Activated CD8-positive, alpha-beta memory T cell treated with anti-CD3 and anti-CD28 coated beads, Interleukin-2, amount 10 ng/mL, durations not matched to agents 7 days and 5 days (primary cell): ENCODE measurements around the gene SIL1. TPM values are rescaled to one million over a fixed set of nuclear protein-coding genes. Genes with fewer than 3 reads are reported as not detected.

Source experiments
- ATAC-seq: fragments of 150-1000 bp; cut with Tn5 transposase; one replicate; pipeline ENCODE4 v1.10.0; 2021; ENCODE audit warnings: moderate library complexity
- CTCF ChIA-PET: fragments of 350-600 bp; sonication (Branson Sonifier 250); formaldehyde crosslinking; loops from one replicate; lab custom pipeline; 2021; ENCODE audit warnings: antibody characterized with exemption; lab: Charles Lee
- DNase-seq: peaks from one replicate; pipeline ENCODE4 v3.0.0-alpha.2; 2020
- H3K27ac Mint-ChIP-seq: one replicate; pipeline ENCODE4 v1.8.0; 2021; ENCODE audit warnings: mild to moderate bottlenecking, mixed read lengths
- H3K27me3 Mint-ChIP-seq: one replicate; pipeline ENCODE4 v1.8.0; 2021; ENCODE audit warnings: mixed read lengths
- H3K36me3 Mint-ChIP-seq: one replicate; pipeline ENCODE4 v1.8.0; 2021; ENCODE audit warnings: mild to moderate bottlenecking, mixed read lengths
- H3K4me1 Mint-ChIP-seq: one replicate; pipeline ENCODE4 v1.8.0; 2021; ENCODE audit warnings: mixed read lengths
- H3K4me3 Mint-ChIP-seq: one replicate; pipeline ENCODE4 v1.8.0; 2021; ENCODE audit warnings: mild to moderate bottlenecking, moderate library complexity, mixed read lengths
- H3K9me3 Mint-ChIP-seq: one replicate; pipeline ENCODE4 v1.8.0; 2022; ENCODE audit warnings: low read depth, mixed read lengths
- total RNA-seq, 2 experiments: library from RNA; stranded (reverse); gene quantifications; one replicate each; pipeline ENCODE4 v1.2.3, GENCODE V29; 2021

The SIL1 gene
- total RNA-seq, 2 experiments from 2014 or later = 23.9 to 24.5 TPM

DNA sequence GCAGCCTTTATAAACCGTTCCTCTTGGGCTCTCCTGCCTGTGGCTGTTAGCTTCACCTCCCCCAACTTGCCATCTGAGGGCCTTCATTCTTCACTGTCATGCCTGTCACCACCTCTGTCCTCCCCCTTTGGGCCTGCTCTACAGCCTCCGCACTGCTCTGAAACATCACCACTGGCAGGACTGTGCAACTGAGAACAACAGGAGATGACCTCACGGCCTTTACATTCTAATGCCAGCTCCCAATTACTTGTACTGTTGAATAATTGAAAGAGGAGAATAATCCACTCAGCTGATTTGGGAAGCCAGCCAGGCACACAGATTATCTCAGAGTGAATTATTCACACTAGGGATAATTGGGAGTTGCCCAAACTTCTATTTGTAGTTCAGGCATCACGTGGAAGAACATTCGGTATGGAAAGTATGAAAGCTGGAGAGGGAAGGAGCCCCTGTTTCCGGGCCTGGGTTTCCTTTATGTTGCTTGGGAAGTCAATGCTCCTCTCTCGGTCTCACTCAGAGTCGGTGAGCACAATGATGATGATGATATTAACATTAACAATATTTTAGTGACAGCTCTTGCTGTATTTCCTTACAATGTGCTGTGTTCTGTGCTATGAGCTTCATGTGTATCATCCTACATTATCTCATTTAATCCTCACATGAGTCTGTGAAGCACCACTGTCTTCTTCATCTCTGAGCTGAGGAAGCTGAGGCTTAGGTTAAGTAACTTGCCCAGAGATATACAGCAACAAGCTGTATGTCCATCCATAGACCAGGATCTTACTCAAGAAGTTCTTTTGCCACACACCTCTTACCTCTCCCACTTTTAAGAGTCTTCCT, 223.7 kb downstream of the SIL1 start:
- no peak overlapping the region for H3K4me3 Mint-ChIP-seq
- peaks cover 23% of the 10 kb centered on the region for H3K4me1 Mint-ChIP-seq
- CTCF ChIA-PET = interaction anchor here (1.7 kb wide), 1 partner anchor 395 kb away, joined by 4 read pairs; no protein-coding TSS in a partner anchor
- ATAC-seq (no peak), DNase-seq (no peak)
- no peak overlapping the region for H3K27ac Mint-ChIP-seq
- H3K9me3 Mint-ChIP-seq = no peaks in the 10 kb centered on the region
- peaks cover 3% of the 10 kb centered on the region for H3K36me3 Mint-ChIP-seq
- H3K27me3 Mint-ChIP-seq = no peaks in the 10 kb centered on the region

GRCh38 chr5:138972836-138973235, 225.3 kb downstream of the SIL1 start:
- ATAC-seq = no peak
- Mint-ChIP-seq H3K27ac (no peak overlapping the region), H3K27me3 (no peaks in the 10 kb centered on the region), H3K36me3 (no peaks in the 10 kb centered on the region), H3K9me3 (no peaks in the 10 kb centered on the region), H3K4me1 (peaks cover 13% of the 10 kb centered on the region), H3K4me3 (no peak overlapping the region)
- no peak for DNase-seq
- CTCF ChIA-PET = no interaction called here

DNA sequence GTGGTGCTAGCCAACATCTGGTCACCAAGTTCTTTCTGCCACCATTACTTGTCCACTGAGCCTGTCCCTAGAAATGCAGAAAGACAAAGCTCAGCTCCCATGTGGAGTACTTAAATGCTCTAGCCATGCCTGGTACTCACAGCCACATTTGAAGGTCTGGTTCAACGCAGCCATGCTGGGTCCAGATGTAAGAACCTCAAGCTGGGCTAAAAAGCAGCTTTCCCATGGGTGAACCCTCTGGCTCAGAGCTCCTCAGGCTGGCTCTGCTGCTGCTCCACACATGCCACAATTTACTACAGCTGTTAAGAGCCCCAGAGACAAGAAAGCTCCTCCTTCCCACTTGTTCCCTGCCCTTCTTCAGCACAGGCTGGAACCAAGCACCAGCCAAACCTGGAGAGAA, 225.9 kb downstream of the SIL1 start:
- no peak for ATAC-seq
- no peaks in the 10 kb centered on the region for H3K27me3 Mint-ChIP-seq
- H3K4me1 Mint-ChIP-seq = peaks cover 11% of the 10 kb centered on the region
- H3K9me3 Mint-ChIP-seq = no peaks in the 10 kb centered on the region
- H3K27ac Mint-ChIP-seq = no peak overlapping the region
- no peaks in the 10 kb centered on the region for H3K36me3 Mint-ChIP-seq
- DNase-seq = no peak
- CTCF ChIA-PET = no interaction called here
- no peak overlapping the region for H3K4me3 Mint-ChIP-seq

DNA sequence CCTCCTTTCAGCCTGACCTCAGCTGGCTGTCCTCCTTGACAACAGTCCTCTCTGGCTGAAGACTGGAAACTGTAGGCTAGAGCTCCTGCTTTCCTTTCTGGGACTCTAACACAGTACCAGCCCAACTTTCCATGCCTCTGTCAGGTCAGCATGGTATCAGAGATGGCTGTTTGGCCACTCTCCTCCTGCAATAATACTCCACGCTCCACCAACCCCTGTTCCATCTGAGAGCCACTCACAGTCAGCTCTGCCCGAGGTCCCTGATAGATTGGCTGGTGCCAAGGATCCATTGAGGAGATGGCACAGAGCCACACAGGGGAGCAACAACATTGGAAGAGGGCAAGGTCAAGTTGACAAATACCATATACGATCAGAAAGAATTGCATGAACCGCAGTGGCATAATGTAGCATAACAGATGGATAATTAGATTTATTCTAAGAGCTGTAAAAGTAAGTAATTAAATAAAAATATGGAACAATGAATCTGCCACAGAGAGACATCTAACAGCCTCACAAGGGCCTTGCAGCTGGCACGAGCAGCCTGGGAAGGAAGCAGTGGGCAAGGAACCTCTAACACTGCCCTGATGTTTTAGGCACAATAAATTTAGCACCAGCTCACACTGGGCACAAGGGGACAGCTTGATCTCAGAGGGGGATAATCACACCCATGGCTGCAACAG, 228.7 kb downstream of the SIL1 start:
- Mint-ChIP-seq H3K36me3 (no peaks in the 10 kb centered on the region), H3K9me3 (no peaks in the 10 kb centered on the region), H3K27ac (no peak overlapping the region), H3K27me3 (no peaks in the 10 kb centered on the region), H3K4me1 (no peaks in the 10 kb centered on the region), H3K4me3 (no peak overlapping the region)
- DNase-seq (no peak), ATAC-seq (no peak)
- CTCF ChIA-PET = interaction anchor here (0.9 kb wide), 1 partner anchor 160 kb away, joined by 3 read pairs; no protein-coding TSS in a partner anchor

GRCh38 chr5:138968601-138969000, 229.6 kb downstream of the SIL1 start:
- H3K27ac Mint-ChIP-seq = no peak overlapping the region
- DNase-seq (no peak), ATAC-seq (no peak)
- H3K36me3 Mint-ChIP-seq = no peaks in the 10 kb centered on the region
- H3K9me3 Mint-ChIP-seq = no peaks in the 10 kb centered on the region
- no peak overlapping the region for H3K4me3 Mint-ChIP-seq
- CTCF ChIA-PET = interaction anchor here (0.9 to 1.2 kb wide), 2 partner anchors 8 to 160 kb away, joined by 3 to 5 read pairs; no protein-coding TSS in a partner anchor
- H3K4me1 Mint-ChIP-seq = no peaks in the 10 kb centered on the region
- no peaks in the 10 kb centered on the region for H3K27me3 Mint-ChIP-seq

- Mint-ChIP-seq H3K36me3 (no peaks in the 10 kb centered on the region), H3K9me3 (no peaks in the 10 kb centered on the region), H3K4me3 (no peak overlapping the region), H3K4me1 (no peaks in the 10 kb centered on the region), H3K27ac (no peak overlapping the region), H3K27me3 (no peaks in the 10 kb centered on the region)
- no peak for DNase-seq
- CTCF ChIA-PET = interaction anchor here (1.2 kb wide), 1 partner anchor 9 kb away, joined by 5 read pairs; no protein-coding TSS in a partner anchor
- no peak for ATAC-seq
Observed at GRCh38 chr5:138967791-138968448, 230.2 kb downstream of the SIL1 start.

DNA sequence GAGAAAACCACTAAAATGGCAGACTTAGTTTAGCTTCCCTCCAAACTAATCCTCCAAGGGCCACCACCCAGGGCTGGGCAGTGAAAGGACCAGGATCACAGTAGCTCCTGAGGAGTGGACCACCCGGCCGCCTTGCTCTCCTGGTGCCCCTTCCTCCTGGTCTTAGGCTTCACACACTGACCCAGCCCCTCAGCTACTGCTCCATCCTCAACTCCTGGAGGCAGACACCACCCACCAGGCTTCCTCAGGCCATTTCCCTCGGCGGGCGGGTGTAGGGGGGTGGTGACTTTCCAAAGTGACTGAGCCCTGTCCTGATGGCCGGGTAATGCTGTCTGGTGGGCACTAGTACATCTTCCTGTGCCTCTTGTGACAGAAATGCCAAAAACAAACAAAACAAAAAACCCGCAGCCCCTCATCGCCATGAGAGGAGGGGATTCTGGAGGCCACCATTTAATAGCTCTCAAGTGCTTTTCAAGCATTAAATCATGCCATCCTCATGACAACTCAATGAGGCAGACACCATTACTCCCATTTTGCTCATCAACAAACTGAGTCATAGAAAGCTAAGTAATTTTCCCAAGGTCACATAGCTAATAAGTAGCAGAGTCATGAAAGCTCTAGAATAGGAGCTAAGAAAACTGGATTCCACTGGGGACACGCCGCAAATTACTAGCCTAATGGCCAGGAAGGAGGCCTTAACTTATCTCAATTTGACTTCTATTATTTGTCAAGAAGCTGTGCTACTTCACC, 231.8 kb downstream of the SIL1 start:
- H3K4me3 Mint-ChIP-seq = no peak overlapping the region
- H3K36me3 Mint-ChIP-seq = no peaks in the 10 kb centered on the region
- DNase-seq = no peak
- H3K4me1 Mint-ChIP-seq = no peaks in the 10 kb centered on the region
- no peaks in the 10 kb centered on the region for H3K27me3 Mint-ChIP-seq
- no peak for ATAC-seq
- H3K27ac Mint-ChIP-seq = no peak overlapping the region
- H3K9me3 Mint-ChIP-seq = no peaks in the 10 kb centered on the region
- CTCF ChIA-PET = interaction anchor here (1.6 kb wide), 1 partner anchor 10 kb away, joined by 6 read pairs; no protein-coding TSS in a partner anchor

DNA sequence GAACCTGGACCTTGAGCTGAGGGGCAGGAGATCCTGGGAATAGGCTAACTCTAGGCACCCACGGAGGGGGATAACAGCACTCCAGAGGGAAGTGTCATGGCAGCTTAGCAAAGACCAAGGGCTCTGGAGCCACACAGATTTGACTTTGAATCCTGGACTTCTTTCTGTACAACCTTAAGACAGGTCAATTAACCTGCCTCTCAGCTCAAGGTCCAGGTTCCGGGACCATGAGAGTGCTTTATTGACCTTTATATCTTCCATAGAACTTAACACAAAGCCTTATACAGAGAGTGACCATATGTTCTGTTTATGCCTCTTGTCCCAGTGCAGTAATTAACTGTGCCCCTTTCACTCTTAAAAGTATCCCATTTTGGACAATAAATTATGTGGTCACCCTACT, 232.5 kb downstream of the SIL1 start:
- Mint-ChIP-seq H3K9me3 (no peaks in the 10 kb centered on the region), H3K4me3 (no peak overlapping the region), H3K27me3 (no peaks in the 10 kb centered on the region), H3K36me3 (no peaks in the 10 kb centered on the region), H3K27ac (no peak overlapping the region), H3K4me1 (no peaks in the 10 kb centered on the region)
- CTCF ChIA-PET = interaction anchor here (1.6 kb wide), 1 partner anchor 11 kb away, joined by 6 read pairs; no protein-coding TSS in a partner anchor
- ATAC-seq = no peak
- DNase-seq = no peak

DNA sequence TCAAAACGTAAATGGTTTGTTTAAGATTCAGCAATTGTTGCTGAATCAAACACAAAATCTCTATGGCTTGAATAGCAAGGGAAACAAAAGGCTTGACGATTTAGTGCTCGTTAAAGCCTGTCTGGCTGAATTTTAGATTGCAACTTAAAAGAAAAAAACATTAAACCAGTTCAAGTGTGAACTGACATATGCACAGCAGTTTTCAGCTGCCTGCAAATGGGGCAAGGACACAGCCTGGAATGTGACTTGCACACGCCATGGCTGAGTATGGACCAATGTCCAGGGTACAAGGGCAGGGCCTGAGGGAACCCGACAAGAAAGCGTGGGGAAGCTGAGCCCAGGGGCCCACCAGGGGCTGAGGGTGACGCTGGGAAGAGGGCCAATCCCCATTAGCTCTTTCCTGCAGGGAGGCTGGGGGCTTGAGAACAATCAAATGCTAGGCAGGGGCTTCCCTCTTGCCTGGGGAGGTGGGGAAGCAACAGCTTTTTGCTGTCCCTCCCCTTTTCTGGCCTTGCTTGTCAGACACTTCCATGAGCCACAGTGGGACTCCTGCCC, 233.4 kb downstream of the SIL1 start:
- H3K4me1 Mint-ChIP-seq = no peaks in the 10 kb centered on the region
- no peak for ATAC-seq

DNA sequence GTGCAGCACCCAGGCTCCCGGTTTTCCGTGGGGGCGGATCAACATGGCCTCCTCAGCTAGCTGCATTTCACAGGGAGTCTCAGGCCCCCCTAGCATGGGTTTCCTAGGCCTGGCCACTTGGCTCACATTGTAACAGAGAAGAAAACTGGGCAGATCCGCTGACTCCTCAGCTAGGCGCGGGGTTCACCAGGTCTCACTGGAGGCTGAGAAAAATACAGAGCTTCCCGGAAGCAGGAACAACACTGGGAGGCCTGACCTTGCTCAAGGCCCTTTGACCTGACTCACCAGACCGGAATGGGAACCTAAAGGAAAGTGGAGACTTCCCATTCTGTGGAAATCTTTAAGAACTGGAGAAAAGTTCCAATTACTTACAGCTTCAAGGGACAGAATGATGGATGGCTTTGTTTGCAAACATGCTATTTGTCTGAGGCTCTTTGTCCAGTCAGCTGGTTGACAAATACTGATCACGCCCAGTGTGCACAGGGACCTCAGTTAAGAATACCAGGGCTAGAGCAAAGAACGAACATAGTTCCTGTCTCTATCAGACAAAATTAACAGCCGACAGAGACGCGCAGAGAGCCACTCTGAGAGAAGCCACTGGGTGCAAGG, 234.3 kb downstream of the SIL1 start:
- Mint-ChIP-seq H3K36me3 (no peaks in the 10 kb centered on the region), H3K9me3 (no peaks in the 10 kb centered on the region), H3K27ac (no peak overlapping the region), H3K27me3 (no peaks in the 10 kb centered on the region), H3K4me3 (no peak overlapping the region), H3K4me1 (no peaks in the 10 kb centered on the region)
- CTCF ChIA-PET = interaction anchor here (1.0 kb wide), 1 partner anchor 32 kb away, joined by 4 read pairs; no protein-coding TSS in a partner anchor
- ATAC-seq (no peak), DNase-seq (no peak)

More for the DNA sequence above, 233.4 kb downstream of the SIL1 start:
- Mint-ChIP-seq H3K9me3 (no peaks in the 10 kb centered on the region), H3K36me3 (no peaks in the 10 kb centered on the region), H3K27me3 (no peaks in the 10 kb centered on the region), H3K4me3 (no peak overlapping the region), H3K27ac (no peak overlapping the region)
- CTCF ChIA-PET = interaction anchor here (0.5 to 1.0 kb wide), 2 partner anchors 33 to 605 kb away, joined by 4 read pairs; no protein-coding TSS in a partner anchor
- no peak for DNase-seq

- Mint-ChIP-seq H3K9me3 (no peaks in the 10 kb centered on the region), H3K36me3 (no peaks in the 10 kb centered on the region), H3K27me3 (no peaks in the 10 kb centered on the region), H3K4me3 (no peak overlapping the region), H3K27ac (no peak overlapping the region), H3K4me1 (no peaks in the 10 kb centered on the region)
- DNase-seq (no peak), ATAC-seq (no peak)
- CTCF ChIA-PET = interaction anchor here (0.5 to 0.8 kb wide), 2 partner anchors 21 to 1395 kb away, joined by 3 read pairs; no protein-coding TSS in a partner anchor
Observed at GRCh38 chr5:138962614-138963370, 235.4 kb downstream of the SIL1 start.
